Tongue (tissue), 2 donors: ENCODE results near the gene H1-8. TPM values are rescaled to one million over a fixed set of nuclear protein-coding genes. Genes with fewer than 3 reads are reported as not detected.
"Not testable (repeated sequence)": the region's sequence is repeated elsewhere in the genome, so short reads cannot be mapped to it uniquely, and the experiment has no call there.

Experiments used
- DNase-seq: peaks from one replicate; pipeline ENCODE4 v3.0.0-alpha.2; 2015
- total RNA-seq: library from RNA; depleted of rRNA; stranded (reverse); fragments of >200 nt; gene quantifications from one replicate; pipeline ENCODE4 v1.2.3, GENCODE V29; 2014

H1-8 gene
- total RNA-seq, result not detected

- no peak for DNase-seq
Measured at GRCh38 chr3:129543156-129543790, at the start of gene H1-8. Gene H1-8, plus strand, starts transcription at chr3:129543175. Its CDS starts 44 bp downstream, at chr3:129543219.

- no peak for DNase-seq
Measured at GRCh38 chr3:129493206-129493605, 49.8 kb upstream of the H1-8 start.

GRCh38 chr3:129494499-129494898 lies 48.5 kb upstream of the H1-8 start:
- DNase-seq, result not testable (repeated sequence)

DNA sequence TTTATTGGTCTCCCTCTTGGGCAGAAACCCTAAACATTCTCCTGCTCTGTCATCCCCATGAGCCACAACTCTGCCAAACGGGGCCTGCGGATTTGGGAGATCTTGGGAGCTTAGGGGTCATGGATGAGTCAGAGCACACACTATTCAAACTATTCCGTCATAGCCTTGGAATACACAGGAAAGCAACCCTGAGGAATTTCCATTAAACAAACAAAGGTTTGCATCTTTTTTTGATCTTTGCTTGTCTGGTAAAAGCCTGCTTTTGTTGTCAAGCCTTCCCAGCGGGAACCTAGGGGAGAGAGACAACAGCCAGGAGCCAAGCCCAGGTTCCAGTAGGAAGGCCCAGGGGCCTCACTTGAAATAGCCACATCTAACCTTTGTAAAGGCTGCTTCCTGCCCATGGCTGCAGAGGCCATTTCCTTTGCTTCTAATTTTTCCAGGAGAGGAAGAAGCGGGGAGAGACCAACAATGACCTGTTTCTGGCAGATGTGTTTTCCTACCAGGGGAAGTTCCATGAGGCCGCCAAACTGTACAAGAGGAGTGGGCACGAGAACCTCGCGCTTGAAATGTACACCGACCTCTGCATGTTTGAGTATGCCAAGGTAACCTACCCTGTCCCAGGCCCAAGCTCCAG lies 47.9 kb upstream of the H1-8 start:
- DNase-seq, result not testable (repeated sequence)

- DNase-seq, result not testable (repeated sequence)
Measured at GRCh38 chr3:129497876-129498275, 45.1 kb upstream of the H1-8 start.

GRCh38 chr3:129498603-129499488 lies 44.1 kb upstream of the H1-8 start:
- DNase-seq, result not testable (repeated sequence)

DNA sequence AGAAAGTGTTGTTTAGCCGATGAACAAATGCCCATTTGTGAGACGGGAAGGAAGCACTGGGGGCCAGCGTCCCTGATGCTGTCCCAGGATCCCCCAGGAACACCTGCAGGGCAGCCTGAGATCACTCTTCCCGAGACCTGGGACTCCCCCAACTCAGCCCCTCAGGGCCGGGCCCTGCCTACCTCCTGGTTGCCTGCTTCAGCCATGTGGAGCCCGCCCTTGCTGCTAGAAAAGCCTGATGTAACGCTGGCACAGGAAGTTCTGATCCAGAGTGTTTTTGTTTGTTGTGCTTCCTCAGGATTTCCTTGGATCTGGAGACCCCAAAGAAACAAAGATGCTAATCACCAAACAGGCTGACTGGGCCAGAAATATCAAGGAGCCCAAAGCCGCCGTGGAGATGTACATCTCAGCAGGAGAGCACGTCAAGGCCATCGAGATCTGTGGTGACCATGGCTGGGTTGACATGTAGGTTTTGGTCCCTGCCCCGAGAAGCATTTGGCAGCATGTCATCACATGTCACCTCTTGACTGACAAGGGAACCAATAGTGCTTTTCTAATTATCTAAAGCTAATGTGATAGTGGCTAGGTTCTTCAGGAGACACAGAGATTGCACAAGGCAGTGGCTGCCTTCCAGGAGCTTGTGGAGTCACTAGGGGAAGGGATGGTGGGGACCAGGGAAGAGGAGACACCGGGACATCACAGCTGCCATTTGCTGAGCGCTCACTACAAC lies 43.2 kb upstream of the H1-8 start:
- not testable (repeated sequence) for DNase-seq

- DNase-seq, result no peak
Measured at GRCh38 chr3:129500334-129500658, 42.7 kb upstream of the H1-8 start.

GRCh38 chr3:129501630-129502029 lies 41.3 kb upstream of the H1-8 start:
- DNase-seq, result no peak

GRCh38 chr3:129502641-129503408 lies 40.1 kb upstream of the H1-8 start:
- no peak for DNase-seq

GRCh38 chr3:129503471-129504291 lies 39.3 kb upstream of the H1-8 start:
- no peak for DNase-seq

DNA sequence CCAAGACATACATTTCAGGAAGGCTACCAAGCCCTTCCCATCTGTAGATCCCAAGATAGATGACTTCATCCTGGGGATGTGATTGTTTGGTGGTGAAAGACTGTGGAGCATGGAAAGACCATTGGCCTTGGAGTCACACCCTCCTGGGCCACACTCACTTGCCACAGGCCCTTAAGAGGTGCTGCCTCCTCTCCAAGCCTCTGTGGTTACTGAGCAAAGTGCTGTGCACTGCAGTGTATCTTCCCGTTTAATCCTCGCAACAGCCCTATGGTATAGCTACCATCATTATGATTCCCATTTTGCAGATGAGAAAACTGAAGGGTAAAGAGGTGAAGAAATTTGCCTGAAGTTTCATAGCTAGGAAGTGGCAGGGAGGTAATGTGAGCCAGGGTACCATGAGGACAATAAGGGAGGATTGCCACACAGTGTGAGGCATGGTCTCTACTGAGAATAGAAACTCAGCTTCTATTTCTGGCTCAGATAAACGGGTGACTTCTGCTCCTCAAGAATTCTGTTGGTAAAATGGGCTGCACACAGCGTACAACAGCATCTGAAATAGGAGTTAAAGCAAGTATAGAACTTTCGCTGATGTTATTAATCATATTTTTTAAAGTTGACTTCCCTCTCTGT lies 38.4 kb upstream of the H1-8 start:
- DNase-seq, result no peak

DNA sequence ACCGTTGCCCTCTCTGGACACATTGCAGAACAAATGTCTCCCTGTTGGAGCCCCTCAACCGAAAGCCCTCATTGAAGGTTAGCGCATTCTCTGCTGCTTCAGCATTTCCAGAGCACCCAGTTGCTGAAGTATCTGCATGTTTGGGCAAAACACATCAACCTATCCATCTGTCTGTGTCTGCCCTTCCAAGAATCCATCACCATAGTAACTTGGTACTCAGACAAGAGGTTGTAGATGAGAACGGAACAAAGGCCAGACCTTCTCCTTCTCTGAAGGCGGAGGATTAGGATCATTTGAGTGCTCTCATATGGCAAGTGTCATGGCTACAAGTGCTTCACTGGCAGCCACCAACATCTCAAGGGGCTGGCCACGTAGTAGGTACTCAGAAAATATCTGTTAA lies 37.6 kb upstream of the H1-8 start:
- DNase-seq, result no peak

- DNase-seq, result no peak
Measured at GRCh38 chr3:129506231-129506742, 36.7 kb upstream of the H1-8 start.

GRCh38 chr3:129507181-129507831 lies 35.7 kb upstream of the H1-8 start:
- DNase-seq, result peak; percentile 70

DNA sequence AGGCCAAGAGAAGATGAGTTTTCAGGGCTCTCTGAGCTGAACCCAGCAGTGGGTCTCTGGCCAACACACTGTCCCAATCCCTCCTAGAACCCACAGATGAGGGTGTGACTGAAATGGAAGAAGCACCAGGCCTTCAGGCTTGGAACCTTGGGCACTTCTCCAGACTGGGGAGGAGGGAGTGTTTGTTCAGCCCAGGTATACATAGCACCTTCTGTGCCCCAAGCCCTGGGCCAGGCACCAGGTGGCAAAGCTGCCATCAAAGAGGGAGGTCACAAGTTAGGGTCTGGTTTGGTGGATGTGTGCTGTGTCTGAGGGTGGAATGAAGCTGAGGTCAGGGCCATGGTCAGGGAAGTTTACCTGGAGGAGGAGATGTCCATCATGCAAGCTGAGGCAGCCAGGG lies 30.4 kb upstream of the H1-8 start:
- no peak for DNase-seq

- no peak for DNase-seq
Measured at GRCh38 chr3:129513705-129514104, 29.3 kb upstream of the H1-8 start.

- DNase-seq, result no peak
Measured at GRCh38 chr3:129514110-129514509, 28.9 kb upstream of the H1-8 start.

- DNase-seq, result no peak
Measured at GRCh38 chr3:129514563-129514962, 28.4 kb upstream of the H1-8 start.
